HG03103 (cell line): Measurements from ENCODE around the gene C10orf67.
A peak's percentile ranks its signal among the peaks of the same experiment; 100 is the strongest.
"Not testable (repeated sequence)": the region's sequence is repeated elsewhere in the genome, so short reads cannot be mapped to it uniquely, and the experiment has no call there.

Experiments
- ATAC-seq: cut with Tn5 transposase; IDR thresholded peaks from one replicate; pipeline ENCODE4 v1.9.1; 2021; ENCODE audit warnings: low read depth; ENCODE audit not compliant: unreplicated experiment

Gene C10orf67

DNA sequence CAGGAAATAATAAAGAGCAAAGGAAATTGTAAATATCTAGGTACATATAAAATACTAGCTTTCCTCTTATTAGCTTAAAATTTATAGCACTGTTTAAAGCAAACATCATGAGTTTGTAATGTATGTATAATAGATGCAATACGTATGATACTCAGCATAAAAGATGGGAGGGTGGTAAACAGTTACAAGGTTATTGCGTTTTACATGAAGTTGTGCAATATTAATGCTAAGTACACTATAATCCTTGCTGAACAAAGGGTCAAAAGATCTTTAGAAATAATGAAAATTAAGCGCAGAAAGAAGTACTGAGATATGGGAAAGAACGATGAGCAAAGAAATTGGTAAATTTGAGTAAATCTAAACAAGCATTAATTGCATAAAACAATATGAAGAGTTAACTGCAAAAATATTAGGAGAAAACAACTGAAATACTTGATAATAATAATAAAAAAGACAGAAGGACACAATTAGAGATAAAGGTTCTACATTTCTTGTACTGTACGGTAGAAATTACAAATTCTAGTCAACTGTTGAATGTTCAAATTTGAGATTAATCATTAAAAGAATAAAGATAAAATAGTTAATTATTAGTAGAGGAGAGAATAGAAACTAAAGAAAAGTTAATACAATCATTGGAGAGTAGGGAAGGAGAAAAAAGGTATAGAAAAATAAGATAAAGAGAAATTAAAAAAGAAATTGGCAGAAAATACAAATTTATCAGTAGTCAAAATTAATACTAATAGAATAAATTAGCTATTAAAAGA, 17.9 kb downstream of the C10orf67 start:
- no peak for ATAC-seq

DNA sequence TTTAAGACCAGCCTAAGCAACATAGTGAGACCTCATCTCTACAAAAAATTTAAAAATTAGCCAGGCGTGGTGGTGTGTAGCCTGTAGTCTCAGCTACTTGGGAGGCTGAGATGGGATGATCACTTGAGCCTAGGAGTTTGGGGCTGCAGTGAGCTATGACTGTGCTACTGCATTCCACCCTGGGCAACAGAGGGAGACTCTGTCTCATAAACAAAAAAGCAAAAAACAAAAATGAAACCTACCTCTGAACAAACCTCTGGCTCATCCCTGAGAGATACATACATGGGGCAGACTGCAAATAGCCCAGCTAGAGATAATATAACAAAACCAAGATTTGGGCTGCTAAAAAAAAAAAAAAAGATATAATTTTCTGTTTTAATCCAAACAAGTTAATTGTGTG, 19.5 kb downstream of the C10orf67 start:
- ATAC-seq = no peak

DNA sequence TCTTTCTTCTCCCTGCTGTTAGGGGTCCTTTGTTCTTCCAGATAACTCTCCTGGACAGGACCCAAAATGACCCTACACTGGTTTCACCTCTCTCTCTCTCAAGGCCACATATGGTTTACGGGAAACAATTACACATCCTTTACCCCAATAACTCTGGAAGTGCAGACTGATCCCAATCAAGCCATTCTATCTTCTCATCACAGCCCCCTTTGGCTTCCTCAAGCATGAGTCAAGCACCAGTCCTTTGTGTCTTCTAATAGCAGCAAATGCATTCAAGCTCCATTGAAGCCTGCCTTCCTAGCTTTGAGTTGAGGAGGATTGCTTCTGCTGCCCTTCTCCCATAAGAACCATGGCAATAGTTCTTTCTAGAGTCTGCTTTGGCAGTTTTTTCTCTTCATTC, 20.2 kb downstream of the C10orf67 start:
- no peak for ATAC-seq

DNA sequence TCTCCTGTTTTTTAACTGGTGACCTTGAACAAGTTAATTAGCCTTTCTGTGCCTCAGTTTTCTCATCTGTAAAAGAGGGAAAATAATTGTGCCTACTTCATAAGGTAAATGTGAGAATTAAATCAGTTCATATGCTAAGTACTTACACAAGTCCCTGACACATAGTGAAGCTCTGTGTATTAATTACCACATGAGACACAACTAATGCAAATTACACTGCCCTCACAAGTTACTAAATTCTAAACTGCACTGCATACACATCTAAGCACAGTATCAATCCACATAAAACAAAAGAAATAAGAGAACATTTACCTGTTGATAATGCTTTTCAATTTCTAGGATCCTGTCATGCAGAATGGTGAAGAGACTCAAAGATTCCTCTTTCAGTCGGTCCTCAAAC, 22.5 kb downstream of the C10orf67 start:
- no peak for ATAC-seq

- ATAC-seq = no peak
These were observed 24.8 kb downstream of the C10orf67 start for GRCh38 chr10:23319835-23320234.

DNA sequence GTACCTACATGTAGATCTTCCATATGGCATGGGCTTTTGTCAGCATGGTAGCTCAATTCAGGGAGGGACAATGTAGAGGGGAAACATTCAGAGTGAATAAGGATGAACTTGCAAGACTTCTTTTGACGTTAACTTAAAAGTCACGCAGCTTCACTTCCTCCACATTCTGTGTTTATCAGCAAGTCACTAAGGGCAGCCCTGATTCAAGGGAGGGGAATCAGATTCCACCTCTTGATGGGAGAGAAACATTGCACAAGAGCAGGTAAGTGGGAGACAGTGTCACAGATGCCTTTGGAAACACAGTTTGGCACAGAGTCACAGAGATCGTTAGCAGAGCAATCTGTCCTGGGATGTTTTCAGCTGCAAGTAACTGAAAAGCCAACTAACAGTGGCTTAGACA, 26.2 kb downstream of the C10orf67 start:
- no peak for ATAC-seq

GRCh38 chr10:23317416-23317815, 27.2 kb downstream of the C10orf67 start:
- no peak for ATAC-seq

- no peak for ATAC-seq
These were observed 28.2 kb downstream of the C10orf67 start for GRCh38 chr10:23316406-23316805.

- no peak for ATAC-seq
These were observed 28.6 kb downstream of the C10orf67 start for GRCh38 chr10:23315966-23316365.

DNA sequence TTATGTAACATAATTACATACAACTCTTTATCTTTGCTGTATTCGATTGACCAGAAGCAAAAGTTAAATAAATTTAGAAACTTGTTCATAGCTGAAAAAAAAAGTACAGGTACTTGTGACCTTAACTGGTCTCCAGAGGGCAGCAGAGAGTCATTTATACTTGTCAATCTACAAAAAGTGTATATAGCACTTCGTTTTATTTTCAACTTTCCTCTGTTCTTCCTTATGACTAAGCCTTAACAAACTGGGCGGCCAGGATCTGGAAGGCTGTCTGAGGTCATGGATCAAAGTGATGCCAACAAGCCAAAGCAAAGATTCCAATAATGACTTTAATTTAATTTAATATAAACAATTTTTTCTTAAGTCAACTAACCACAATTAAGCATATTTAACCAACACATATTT, 29.8 kb downstream of the C10orf67 start:
- ATAC-seq = peak; percentile 64

DNA sequence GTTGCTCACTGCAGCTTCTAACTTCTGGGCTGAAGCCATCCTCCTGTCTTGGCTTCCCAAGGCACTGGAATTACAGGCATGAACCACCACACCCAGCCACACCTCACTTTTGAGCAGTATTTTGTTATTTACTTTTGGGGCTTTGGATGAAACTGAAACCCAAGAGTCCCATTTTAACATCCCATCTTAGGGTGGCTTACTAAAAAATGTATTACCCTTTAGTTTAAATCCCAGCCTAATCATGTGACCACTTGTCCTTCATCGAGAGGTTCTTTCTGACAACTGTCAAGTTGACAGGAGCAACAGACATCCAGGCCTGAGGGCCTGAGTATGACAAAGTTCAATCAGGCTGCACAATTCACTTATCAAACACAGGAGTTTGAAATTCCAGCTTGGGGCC, 33.6 kb downstream of the C10orf67 start:
- ATAC-seq = no peak

DNA sequence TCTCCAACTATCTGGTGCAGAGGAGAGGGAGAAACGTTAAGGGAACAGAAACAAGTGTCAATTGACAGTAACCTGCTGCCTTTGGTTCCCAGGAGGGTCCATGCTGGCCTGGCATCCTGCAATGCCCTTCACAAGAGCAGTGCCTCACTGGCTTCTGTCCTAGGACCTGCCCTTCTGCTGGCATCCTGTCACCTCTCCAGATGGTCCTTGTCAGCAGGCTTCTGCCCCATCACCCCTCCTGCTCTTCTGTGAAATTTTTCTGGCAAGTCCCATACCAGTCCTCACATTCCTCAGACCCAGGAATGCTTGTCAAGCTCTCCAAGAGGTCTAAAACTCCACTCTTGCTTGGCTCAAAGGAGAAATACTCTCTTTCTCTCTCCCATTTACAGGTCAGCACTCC, 34.2 kb downstream of the C10orf67 start:
- no peak for ATAC-seq

DNA sequence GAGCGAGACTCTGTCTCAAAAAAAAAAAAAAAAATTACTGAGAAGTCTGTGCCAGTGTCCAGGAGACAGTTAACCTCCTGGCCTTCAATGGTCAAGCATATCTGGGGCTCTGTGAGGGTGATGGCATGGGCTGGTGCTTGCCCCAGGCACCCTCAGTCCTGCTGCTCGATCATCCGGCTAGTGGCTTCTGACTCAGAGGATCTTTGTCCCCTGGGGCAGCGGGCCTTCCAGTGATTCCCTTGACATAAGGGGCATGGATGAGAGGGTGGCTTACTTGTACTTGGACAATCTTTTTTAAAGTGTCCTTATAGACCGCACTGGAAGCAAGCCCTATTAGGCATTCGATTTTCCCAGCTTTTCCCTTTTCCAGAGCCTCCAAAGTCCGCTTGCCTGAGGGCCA, 44.6 kb downstream of the C10orf67 start:
- ATAC-seq = not testable (repeated sequence)

DNA sequence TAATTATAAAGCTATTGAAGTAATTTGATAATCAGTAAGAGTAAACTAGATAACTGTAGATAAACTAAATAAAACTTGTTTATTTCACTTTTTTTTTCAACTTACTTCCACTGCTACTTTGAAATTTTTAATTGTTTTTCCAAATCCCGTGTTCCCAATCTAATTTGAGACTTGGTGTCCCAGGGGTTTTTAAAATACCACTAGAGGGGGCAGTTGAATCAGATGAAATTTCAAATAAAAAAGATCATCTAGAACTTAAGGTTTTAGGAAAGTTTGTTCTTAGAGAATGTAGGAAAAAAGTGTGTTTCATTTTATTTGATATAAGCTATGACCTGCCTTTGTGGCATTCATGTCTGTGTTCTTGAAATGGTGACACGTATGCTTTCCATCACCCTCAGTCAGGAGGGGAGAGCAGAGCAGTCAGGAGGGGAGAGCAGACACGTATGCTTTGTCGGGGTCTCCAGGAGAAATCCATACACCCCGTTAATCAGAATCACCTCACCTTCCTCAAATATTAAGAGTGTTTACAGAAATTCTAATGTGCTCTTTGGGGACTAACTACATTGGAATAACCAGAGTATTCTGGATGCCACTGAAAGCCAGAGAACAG, 49.9 kb downstream of the C10orf67 start:
- ATAC-seq = no peak

DNA sequence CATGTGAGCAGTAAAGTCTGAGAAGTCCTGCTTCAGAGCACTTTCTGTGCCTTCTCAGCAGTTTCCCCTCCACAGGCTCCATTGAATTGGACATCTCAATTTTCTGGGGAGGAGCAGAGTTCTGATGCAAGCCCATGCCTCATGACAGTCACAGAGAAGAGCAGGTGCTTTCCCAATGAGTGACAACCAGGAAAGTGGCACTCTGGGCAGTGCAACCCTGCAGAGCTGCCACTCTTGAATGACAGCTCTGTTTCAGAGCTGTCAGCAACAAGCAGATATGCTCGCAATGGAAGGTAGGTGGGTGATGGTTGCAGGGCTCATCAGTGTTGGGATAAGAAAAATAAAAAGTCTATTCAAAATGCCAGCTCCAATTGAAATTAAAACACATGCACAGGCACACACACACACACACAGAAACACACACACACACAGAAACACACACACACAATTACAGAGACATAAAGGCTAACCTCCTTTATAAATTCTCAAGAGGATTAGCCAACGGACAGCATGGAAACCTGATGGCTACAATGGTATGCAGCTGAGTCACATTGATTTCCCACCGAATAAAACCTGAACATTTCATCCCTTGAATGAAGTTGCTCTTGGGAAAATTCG, 50.5 kb downstream of the C10orf67 start:
- no peak for ATAC-seq

- peak; percentile 96 for ATAC-seq
These were observed 51.4 kb downstream of the C10orf67 start for GRCh38 chr10:23293145-23293724.

- no peak for ATAC-seq
These were observed 52.9 kb downstream of the C10orf67 start for GRCh38 chr10:23291551-23292334.

- no peak for ATAC-seq
These were observed 59.8 kb downstream of the C10orf67 start for GRCh38 chr10:23284674-23285335.

DNA sequence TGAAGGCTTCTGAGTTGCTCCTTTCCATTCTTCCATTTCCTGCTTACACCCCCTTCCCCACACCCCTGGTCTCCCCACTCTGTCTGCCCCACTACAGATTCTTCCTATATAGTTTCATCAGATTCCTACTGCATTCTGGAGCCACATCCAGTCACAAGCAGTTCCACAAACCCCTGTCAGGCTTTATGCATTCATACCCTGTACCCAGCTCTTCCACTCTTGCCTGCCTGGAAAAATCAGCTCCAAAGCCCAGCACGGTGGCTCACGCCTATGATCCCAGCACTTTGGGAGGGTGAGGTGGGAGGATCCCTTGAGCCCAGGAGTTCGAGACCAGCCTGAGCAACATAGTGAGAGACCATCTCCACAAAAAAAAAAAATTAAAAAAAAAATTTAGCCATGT, 60.4 kb downstream of the C10orf67 start:
- no peak for ATAC-seq

DNA sequence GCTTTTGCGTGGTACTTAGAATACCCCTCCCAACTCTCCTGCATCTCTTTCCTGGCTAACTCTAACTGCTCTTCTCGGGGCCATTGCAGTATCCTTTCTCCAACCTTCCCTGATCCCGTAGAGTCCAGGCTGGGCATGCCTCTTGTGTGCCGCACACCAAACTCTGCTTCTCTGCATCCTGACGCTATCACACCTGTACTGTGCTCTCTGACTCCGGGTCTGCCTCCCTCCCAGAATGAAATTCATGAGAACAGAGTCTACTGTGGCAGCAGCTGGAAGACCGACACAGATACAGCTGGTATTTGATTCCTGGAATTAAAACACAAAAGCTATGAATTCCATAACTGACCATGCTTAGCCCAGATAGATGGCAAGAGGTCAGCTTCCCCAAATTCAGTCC, 60.9 kb downstream of the C10orf67 start:
- no peak for ATAC-seq
